ENCODE results near the gene B3GALNT2. TPM values are rescaled to one million over a fixed set of nuclear protein-coding genes. Genes with fewer than 3 reads are reported as not detected.

B3GALNT2 gene
- polyA plus RNA-seq, 1 donor (not counting 4 experiments of a cell fraction or from before 2014, with no cell fraction given) = 30.5 TPM

- no peaks in the 10 kb centered on the region for H3K9me1 ChIP-seq (ENCODE audit: control insufficient read depth, extremely low read depth, insufficient read depth, low read length)
- H3K27ac ChIP-seq (ENCODE audit: control insufficient read depth, insufficient read depth, low read length) = no peak overlapping the region
- no peak overlapping the region for H2AFZ ChIP-seq (ENCODE audit: control insufficient read depth, low read length)
- no peak overlapping the region for H3K9ac ChIP-seq (ENCODE audit: control insufficient read depth, extremely low read depth, insufficient read depth, low read length)
- H3K36me3 ChIP-seq (ENCODE audit: control insufficient read depth in 2 of 2, extremely low read depth in 1 of 2, insufficient read depth in 2 of 2, low read length in 2 of 2) = peaks cover 0 to 4% of the 10 kb centered on the region in 2 experiments
- no peak for DNase-seq (ENCODE audit: low read depth, low spot score)
- no peaks in the 10 kb centered on the region for H3K4me1 ChIP-seq (ENCODE audit: control insufficient read depth, extremely low read depth, insufficient read depth, low read length)
- TF ChIP-seq EZH2 (IDR thresholded peaks at IDR 0.05; ENCODE audit: low read length) = no peak
- TF ChIP-seq CTCF (optimal IDR thresholded peaks at IDR 0.05 in 1 of 3, IDR thresholded peaks at IDR 0.05 in 1 of 3, conservative IDR thresholded peaks at IDR 0.05 in 1 of 3; ENCODE audit: extremely low read depth in 1 of 3, insufficient read depth in 2 of 3, low read length in 3 of 3) = no peak
- no peak overlapping the region for H3K4me3 ChIP-seq (ENCODE audit: control insufficient read depth in 2 of 3, extremely low read depth in 1 of 3, insufficient read depth in 2 of 3, low read depth in 1 of 3, low read length in 3 of 3)
- H4K20me1 ChIP-seq (ENCODE audit: control insufficient read depth, extremely low read depth, insufficient read depth, low read length) = no peaks in the 10 kb centered on the region
- no peaks in the 10 kb centered on the region for H3K9me3 ChIP-seq (ENCODE audit: control insufficient read depth, low read depth, low read length)
- no peak for FAIRE-seq
- no peaks in the 10 kb centered on the region for H3K27me3 ChIP-seq (ENCODE audit: control insufficient read depth, extremely low read depth, insufficient read depth, low read length)
- H3K79me2 ChIP-seq (ENCODE audit: control insufficient read depth, insufficient read depth, low read length) = peaks cover 2% of the 10 kb centered on the region
- dilution Hi-C loops (cut with MboI; ENCODE audit: extremely low pct_ligation_motif_present, low sequenced_read_pairs) = no loop called here
- no peak overlapping the region for H3K4me2 ChIP-seq (ENCODE audit: control insufficient read depth, extremely low read depth, insufficient read depth, low read depth, low read length)
Measured at GRCh38 chr1:235426143-235426542, 78.1 kb downstream of the B3GALNT2 start.

GRCh38 chr1:235425357-235425756 lies 78.9 kb downstream of the B3GALNT2 start:
- no peaks in the 10 kb centered on the region for H3K9me1 ChIP-seq (ENCODE audit: control insufficient read depth, extremely low read depth, insufficient read depth, low read length)
- no peak overlapping the region for H2AFZ ChIP-seq (ENCODE audit: control insufficient read depth, low read length)
- no peak overlapping the region for H3K4me2 ChIP-seq (ENCODE audit: control insufficient read depth, extremely low read depth, insufficient read depth, low read depth, low read length)
- no peak overlapping the region for H3K27ac ChIP-seq (ENCODE audit: control insufficient read depth, insufficient read depth, low read length)
- TF ChIP-seq EZH2 (IDR thresholded peaks at IDR 0.05; ENCODE audit: low read length) (no peak), CTCF (optimal IDR thresholded peaks at IDR 0.05 in 1 of 3, IDR thresholded peaks at IDR 0.05 in 1 of 3, conservative IDR thresholded peaks at IDR 0.05 in 1 of 3; ENCODE audit: extremely low read depth in 1 of 3, insufficient read depth in 2 of 3, low read length in 3 of 3) (no peak)
- peaks cover 0 to 4% of the 10 kb centered on the region in 2 experiments for H3K36me3 ChIP-seq (ENCODE audit: control insufficient read depth in 2 of 2, extremely low read depth in 1 of 2, insufficient read depth in 2 of 2, low read length in 2 of 2)
- no peaks in the 10 kb centered on the region for H3K9me3 ChIP-seq (ENCODE audit: control insufficient read depth, low read depth, low read length)
- dilution Hi-C loops (cut with MboI; ENCODE audit: extremely low pct_ligation_motif_present, low sequenced_read_pairs) = no loop called here
- H3K9ac ChIP-seq (ENCODE audit: control insufficient read depth, extremely low read depth, insufficient read depth, low read length) = no peak overlapping the region
- no peaks in the 10 kb centered on the region for H3K27me3 ChIP-seq (ENCODE audit: control insufficient read depth, extremely low read depth, insufficient read depth, low read length)
- FAIRE-seq (no peak), DNase-seq (ENCODE audit: low read depth, low spot score) (no peak)
- no peaks in the 10 kb centered on the region for H4K20me1 ChIP-seq (ENCODE audit: control insufficient read depth, extremely low read depth, insufficient read depth, low read length)
- H3K4me3 ChIP-seq (ENCODE audit: control insufficient read depth in 2 of 3, extremely low read depth in 1 of 3, insufficient read depth in 2 of 3, low read depth in 1 of 3, low read length in 3 of 3) = no peak overlapping the region
- H3K4me1 ChIP-seq (ENCODE audit: control insufficient read depth, extremely low read depth, insufficient read depth, low read length) = no peaks in the 10 kb centered on the region
- H3K79me2 ChIP-seq (ENCODE audit: control insufficient read depth, insufficient read depth, low read length) = peaks cover 2% of the 10 kb centered on the region
